MM.1S (cell line): ENCODE results near the gene TBRG4.

ENCODE experiments used
- DNase-seq: peaks from one replicate; pipeline ENCODE4 v3.0.0-alpha.2; 2015
- H2AFZ ChIP-seq: fragments of 300-600 bp; sonication (generic); 2 replicates; pipeline ENCODE4 v1.6.0; 2016; ENCODE audit warnings: antibody characterized with exemption, low read length
- H3F3A ChIP-seq: fragments of 300-600 bp; sonication (generic); 2 replicates; pipeline ENCODE4 v1.6.1; 2016; ENCODE audit warnings: mild to moderate bottlenecking, antibody characterized with exemption, low read length, moderate library complexity, mixed read lengths; ENCODE audit not compliant: insufficient read depth
- H3K27ac ChIP-seq: fragments of 300-600 bp; sonication (generic); 2 replicates; pipeline ENCODE4 v1.5.1; 2016; ENCODE audit warnings: mild to moderate bottlenecking, low read length
- H3K27me3 ChIP-seq: fragments of 300-600 bp; sonication (generic); replicated peaks from 2 replicates; pipeline ENCODE4 v1.6.0; 2016; ENCODE audit warnings: low read length; ENCODE audit not compliant: insufficient read depth
- H3K36me3 ChIP-seq: fragments of 300-600 bp; sonication (generic); replicated peaks from 2 replicates; pipeline ENCODE4 v1.6.1; 2016; ENCODE audit warnings: mild to moderate bottlenecking, low read length, mixed read lengths; ENCODE audit not compliant: insufficient read depth
- H3K4me1 ChIP-seq: fragments of 300-600 bp; sonication (generic); 2 replicates; pipeline ENCODE4 v1.6.1; 2016; ENCODE audit warnings: low read length, mixed read lengths
- H3K4me2 ChIP-seq: fragments of 300-600 bp; sonication (generic); 2 replicates; pipeline ENCODE4 v1.6.0; 2016; ENCODE audit warnings: low read depth, low read length
- H3K4me3 ChIP-seq: fragments of 300-600 bp; sonication (generic); 2 replicates; pipeline ENCODE4 v1.5.1; 2016; ENCODE audit warnings: low read length, mixed read lengths
- H3K79me2 ChIP-seq: fragments of 300-600 bp; sonication (generic); 2 replicates; pipeline ENCODE4 v1.6.1; 2016; ENCODE audit warnings: mixed run types, low read length, mixed read lengths
- H3K9ac ChIP-seq: fragments of 300-600 bp; sonication (generic); 2 replicates; pipeline ENCODE4 v1.6.1; 2016; ENCODE audit warnings: low read length, mixed read lengths
- H3K9me2 ChIP-seq: fragments of 300-600 bp; sonication (generic); replicated peaks from 2 replicates; pipeline ENCODE4 v1.6.1; 2016; ENCODE audit warnings: mild to moderate bottlenecking, low read length, mixed read lengths; ENCODE audit not compliant: insufficient read depth
- H3K9me3 ChIP-seq: fragments of 300-600 bp; sonication (generic); replicated peaks from 2 replicates; pipeline ENCODE4 v1.6.1; 2016; ENCODE audit warnings: mild to moderate bottlenecking, low read length, mixed read lengths; ENCODE audit not compliant: insufficient read depth
- H4K20me1 ChIP-seq: fragments of 300-600 bp; sonication (generic); 2 replicates; pipeline ENCODE4 v1.6.1; 2016; ENCODE audit warnings: mild to moderate bottlenecking, low read length, moderate library complexity, mixed read lengths; ENCODE audit not compliant: insufficient read depth
- CTCF ChIP-seq: fragments of 300-600 bp; sonication (generic); IDR thresholded peaks from 2 replicates; pipeline ENCODE4 v1.5.1; 2016; ENCODE audit warnings: antibody characterized with exemption, low read length, mixed read lengths
- EZH2 ChIP-seq: fragments of 300-600 bp; sonication (generic); optimal IDR thresholded peaks from 2 replicates; pipeline ENCODE3; 2017; ENCODE audit warnings: low read depth, mild to moderate bottlenecking, antibody characterized with exemption, low read length, mixed read lengths
- EZH2phosphoT487 ChIP-seq: fragments of 300-600 bp; sonication (generic); IDR thresholded peaks from 2 replicates; pipeline ENCODE4 v1.6.1; 2018; ENCODE audit warnings: antibody characterized with exemption, low read length

The TBRG4 gene

GRCh38 chr7:45085619-45086200 lies 25.8 kb downstream of the TBRG4 start:
- no peak overlapping the region for H3K4me3 ChIP-seq
- no peaks in the 10 kb centered on the region for H3K79me2 ChIP-seq
- H3K9ac ChIP-seq, result no peak overlapping the region
- no peak for DNase-seq
- peaks cover 5% of the 10 kb centered on the region; the same call in 1 of the 2 replicates for H3K27me3 ChIP-seq
- H3F3A ChIP-seq, result no peaks in the 10 kb centered on the region
- no peaks in the 10 kb centered on the region for H3K36me3 ChIP-seq
- H3K27ac ChIP-seq, result no peak overlapping the region
- H3K4me2 ChIP-seq, result no peak overlapping the region
- H4K20me1 ChIP-seq, result no peaks in the 10 kb centered on the region
- H3K9me3 ChIP-seq, result no peaks in the 10 kb centered on the region
- H2AFZ ChIP-seq, result no peak overlapping the region
- no peak for TF ChIP-seq EZH2
- no peak for TF ChIP-seq EZH2phosphoT487
- TF ChIP-seq CTCF, result no peak
- no peaks in the 10 kb centered on the region for H3K4me1 ChIP-seq
- H3K9me2 ChIP-seq, result no peaks in the 10 kb centered on the region

GRCh38 chr7:45084901-45085618 lies 26.4 kb downstream of the TBRG4 start:
- H3K9me2 ChIP-seq, result no peaks in the 10 kb centered on the region
- H3K9ac ChIP-seq, result no peak overlapping the region
- H3K9me3 ChIP-seq, result no peaks in the 10 kb centered on the region
- H3K27me3 ChIP-seq, result peaks cover 5% of the 10 kb centered on the region; the same call in 1 of the 2 replicates
- no peaks in the 10 kb centered on the region for H3K36me3 ChIP-seq
- no peak for TF ChIP-seq EZH2phosphoT487
- no peak for TF ChIP-seq CTCF
- TF ChIP-seq EZH2, result no peak
- H3K4me1 ChIP-seq, result no peaks in the 10 kb centered on the region
- H2AFZ ChIP-seq, result no peak overlapping the region
- no peak for DNase-seq
- 0 out of 2 replicates have a peak, but pooled peaks cover 3% of the 10 kb centered on the region for H3F3A ChIP-seq
- no peaks in the 10 kb centered on the region for H4K20me1 ChIP-seq
- no peaks in the 10 kb centered on the region for H3K79me2 ChIP-seq
- H3K4me2 ChIP-seq, result no peak overlapping the region
- no peak overlapping the region for H3K4me3 ChIP-seq
- no peak overlapping the region for H3K27ac ChIP-seq

GRCh38 chr7:45084336-45084735 lies 27.2 kb downstream of the TBRG4 start:
- H3K79me2 ChIP-seq, result no peaks in the 10 kb centered on the region
- H3F3A ChIP-seq, result 0 out of 2 replicates have a peak, but pooled peaks cover 5% of the 10 kb centered on the region
- no peaks in the 10 kb centered on the region for H3K9me2 ChIP-seq
- no peak overlapping the region for H3K9ac ChIP-seq
- H3K4me1 ChIP-seq, result no peaks in the 10 kb centered on the region
- H3K9me3 ChIP-seq, result no peaks in the 10 kb centered on the region
- H3K4me3 ChIP-seq, result no peak overlapping the region
- no peak overlapping the region for H3K27ac ChIP-seq
- no peak for TF ChIP-seq CTCF
- TF ChIP-seq EZH2phosphoT487, result no peak
- TF ChIP-seq EZH2, result no peak
- DNase-seq, result no peak
- no peaks in the 10 kb centered on the region for H3K36me3 ChIP-seq
- no peaks in the 10 kb centered on the region for H4K20me1 ChIP-seq
- H3K4me2 ChIP-seq, result no peak overlapping the region
- peaks cover 5% of the 10 kb centered on the region; the same call in 1 of the 2 replicates for H3K27me3 ChIP-seq
- H2AFZ ChIP-seq, result no peak overlapping the region
